Stimulated activated naive CD8-positive, alpha-beta T cell treated with anti-CD3 and anti-CD28 coated beads, Interleukin-15, Interleukin-2, amounts not matched to agents 100 U/mL and 50 U/mL, for 24 hours (primary cell): ENCODE results near the gene TJP1.
"Not testable (repeated sequence)": the region's sequence is repeated elsewhere in the genome, so short reads cannot be mapped to it uniquely, and the experiment has no call there.

Experiments
- ATAC-seq: fragments of 150-1000 bp; cut with Tn5 transposase; one replicate; pipeline ENCODE4 v1.10.0; 2021
- DNase-seq: peaks from one replicate; pipeline ENCODE4 v3.0.0; 2021

The TJP1 gene

GRCh38 chr15:29682781-29683180 is 139.5 kb downstream of the TJP1 start:
- ATAC-seq, result no peak
- no peak for DNase-seq

- DNase-seq, result no peak
- ATAC-seq, result no peak
These were observed 139.9 kb downstream of the TJP1 start for GRCh38 chr15:29682361-29682760.

GRCh38 chr15:29681946-29682345 is 140.3 kb downstream of the TJP1 start:
- ATAC-seq, result no peak

GRCh38 chr15:29681166-29681845 is 141.0 kb downstream of the TJP1 start:
- ATAC-seq (no peak), DNase-seq (no peak)

More at GRCh38 chr15:29681946-29682345, 140.3 kb downstream of the TJP1 start:
- DNase-seq, result no peak

- DNase-seq (no peak), ATAC-seq (no peak)
These were observed 141.7 kb downstream of the TJP1 start for GRCh38 chr15:29680465-29681165.

GRCh38 chr15:29678504-29679034 is 143.7 kb downstream of the TJP1 start:
- ATAC-seq (no peak), DNase-seq (no peak)

GRCh38 chr15:29677871-29678461 is 144.3 kb downstream of the TJP1 start:
- ATAC-seq (no peak), DNase-seq (no peak)

- no peak for DNase-seq
- no peak for ATAC-seq
These were observed 144.8 kb downstream of the TJP1 start for GRCh38 chr15:29677455-29677854.

GRCh38 chr15:29676961-29677402 is 145.3 kb downstream of the TJP1 start:
- no peak for DNase-seq
- ATAC-seq, result no peak

- not testable (repeated sequence) for DNase-seq, ATAC-seq
These were observed 145.8 kb downstream of the TJP1 start for GRCh38 chr15:29676374-29676960.

GRCh38 chr15:29675791-29676301 is 146.4 kb downstream of the TJP1 start:
- DNase-seq (no peak), ATAC-seq (no peak)

- ATAC-seq (no peak), DNase-seq (peak; percentile 9)
These were observed 147.4 kb downstream of the TJP1 start for GRCh38 chr15:29674661-29675533.

GRCh38 chr15:29672923-29673809 is 149.1 kb downstream of the TJP1 start:
- ATAC-seq, result no peak
- no peak for DNase-seq

GRCh38 chr15:29672446-29672845 is 149.8 kb downstream of the TJP1 start:
- ATAC-seq (no peak), DNase-seq (no peak)

- not testable (repeated sequence) for ATAC-seq, DNase-seq
These were observed 150.2 kb downstream of the TJP1 start for GRCh38 chr15:29672046-29672445.

- DNase-seq (no peak), ATAC-seq (no peak)
These were observed 151.0 kb downstream of the TJP1 start for GRCh38 chr15:29670998-29671981.

GRCh38 chr15:29670266-29670665 is 152.0 kb downstream of the TJP1 start:
- no peak for ATAC-seq
- DNase-seq, result no peak

- no peak for ATAC-seq
- DNase-seq, result no peak
These were observed 152.4 kb downstream of the TJP1 start for GRCh38 chr15:29669823-29670222.

- peak; percentile 44 for DNase-seq
- ATAC-seq, result no peak
These were observed 154.1 kb downstream of the TJP1 start for GRCh38 chr15:29668120-29668602.
